HG03457 (cell line): ENCODE results near the gene DTNB.

Experiments
- ATAC-seq: cut with Tn5 transposase; IDR thresholded peaks from one replicate; pipeline ENCODE4 v1.9.1; 2021; ENCODE audit warnings: moderate number of reproducible peaks; ENCODE audit not compliant: unreplicated experiment

The DTNB gene

DNA sequence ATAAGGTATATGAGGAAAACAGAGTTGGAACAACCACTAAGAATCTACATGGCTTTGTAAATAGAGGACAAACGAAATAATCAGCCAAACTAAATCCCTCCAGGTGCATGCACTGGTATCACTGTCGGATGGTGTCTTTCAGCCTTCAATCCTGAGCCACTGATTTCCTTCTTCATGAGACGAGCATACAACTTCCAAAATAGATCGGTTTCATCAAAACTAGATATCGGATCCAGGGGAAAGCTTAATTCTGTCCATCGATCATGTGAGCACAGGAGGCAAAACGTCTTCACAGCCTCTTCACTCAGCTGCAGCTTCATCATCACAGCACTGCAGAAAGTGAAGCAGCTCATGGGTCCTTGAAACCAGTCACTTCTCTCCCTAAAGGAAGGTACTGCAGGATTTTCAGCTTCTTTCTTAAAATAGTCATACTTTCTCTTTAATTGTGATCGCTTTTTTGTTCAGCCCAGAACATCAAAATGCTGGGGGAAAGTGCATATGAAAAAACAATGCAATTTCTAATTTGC lies 80.5 kb downstream of the DTNB start:
- ATAC-seq, result no peak

DNA sequence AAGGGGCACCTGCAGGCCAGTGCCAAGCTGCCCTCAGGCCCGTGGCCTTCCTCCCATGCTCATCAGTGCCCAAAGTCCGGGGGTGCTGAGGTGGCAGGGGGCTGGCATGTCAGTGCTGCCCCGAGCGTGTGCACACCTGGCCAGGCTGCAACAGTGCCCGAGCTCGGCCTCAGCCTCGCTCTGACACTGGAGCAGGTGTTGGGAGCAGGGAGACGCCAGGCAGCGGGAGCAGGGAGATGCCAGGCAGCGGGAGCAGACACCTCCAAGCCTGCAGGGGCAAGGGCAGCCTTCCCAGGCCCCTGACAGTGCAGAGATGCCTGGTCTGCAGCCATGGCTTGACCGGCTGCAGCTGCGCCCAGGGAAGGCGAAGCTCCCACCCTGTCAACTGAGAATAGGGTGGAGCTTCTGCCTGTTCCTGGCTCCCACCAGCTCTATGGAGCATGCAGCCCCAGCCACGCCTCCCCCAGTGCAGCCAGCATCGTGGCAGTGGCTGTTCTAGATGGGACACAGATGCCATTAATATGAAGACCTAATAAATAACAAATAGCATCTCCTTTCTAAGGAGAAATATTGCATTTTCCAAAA lies 82.4 kb downstream of the DTNB start:
- ATAC-seq, result no peak

DNA sequence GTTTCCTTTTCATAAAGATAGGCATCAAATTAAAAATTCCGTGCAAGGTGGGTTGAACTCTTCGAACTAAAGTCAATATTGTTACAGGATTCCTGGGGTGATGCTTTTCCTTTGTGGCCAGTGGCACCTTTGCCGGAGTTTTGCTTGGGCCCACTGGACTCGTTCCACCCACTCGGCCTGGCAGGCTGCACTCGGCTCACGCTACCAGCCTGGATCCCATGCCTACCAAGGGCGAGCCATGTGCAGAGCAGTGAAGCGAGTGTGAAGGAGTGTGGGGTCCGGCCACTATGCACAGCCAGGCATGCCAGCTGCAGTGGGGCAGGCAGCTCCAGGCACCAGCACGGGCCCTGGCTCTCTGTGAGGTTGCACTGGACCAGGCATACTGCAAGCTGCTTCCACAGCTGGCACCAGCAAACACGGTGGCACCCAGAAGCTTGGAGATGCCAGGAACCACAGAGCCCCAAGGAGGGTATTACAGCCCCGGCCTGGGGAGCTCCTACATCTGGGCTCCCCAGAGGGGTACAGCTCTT lies 83.6 kb downstream of the DTNB start:
- ATAC-seq, result no peak

DNA sequence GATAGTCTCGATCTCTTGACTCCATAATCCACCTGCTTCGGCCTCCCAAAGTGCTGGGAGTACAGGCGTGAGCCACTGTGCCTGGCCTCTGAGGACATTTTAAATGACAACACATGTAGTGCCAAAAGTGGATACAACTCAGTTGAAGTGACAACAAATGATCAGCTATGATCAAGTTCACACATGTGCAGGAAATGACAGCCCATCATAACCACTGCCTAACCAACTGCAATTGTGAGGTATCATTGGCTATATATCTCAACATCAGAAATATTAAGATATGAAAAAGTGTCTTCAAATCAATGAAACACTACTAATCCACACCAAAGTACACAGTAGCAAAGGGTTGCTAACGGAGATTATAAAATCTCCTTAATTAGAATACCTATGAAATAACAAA lies 84.8 kb downstream of the DTNB start:
- ATAC-seq, result no peak

DNA sequence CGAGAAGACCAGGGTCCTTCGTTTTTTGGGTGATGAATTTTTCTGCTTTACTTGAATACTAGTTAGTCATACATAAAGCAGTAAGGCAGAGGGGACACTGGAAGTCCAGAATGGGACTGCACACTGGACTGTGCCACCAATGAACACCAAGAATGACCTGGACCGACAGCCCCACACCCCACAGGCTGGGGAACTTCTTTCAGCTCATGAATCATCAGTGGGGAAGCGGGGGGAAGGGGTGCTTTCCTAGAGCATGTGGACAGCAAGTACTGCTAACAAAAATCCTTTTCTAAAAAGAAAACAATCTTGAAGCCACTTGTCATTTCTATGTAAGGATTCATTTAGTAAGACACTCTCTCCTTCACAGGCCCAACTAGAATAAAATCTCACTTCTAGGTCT lies 86.0 kb downstream of the DTNB start:
- ATAC-seq, result no peak

DNA sequence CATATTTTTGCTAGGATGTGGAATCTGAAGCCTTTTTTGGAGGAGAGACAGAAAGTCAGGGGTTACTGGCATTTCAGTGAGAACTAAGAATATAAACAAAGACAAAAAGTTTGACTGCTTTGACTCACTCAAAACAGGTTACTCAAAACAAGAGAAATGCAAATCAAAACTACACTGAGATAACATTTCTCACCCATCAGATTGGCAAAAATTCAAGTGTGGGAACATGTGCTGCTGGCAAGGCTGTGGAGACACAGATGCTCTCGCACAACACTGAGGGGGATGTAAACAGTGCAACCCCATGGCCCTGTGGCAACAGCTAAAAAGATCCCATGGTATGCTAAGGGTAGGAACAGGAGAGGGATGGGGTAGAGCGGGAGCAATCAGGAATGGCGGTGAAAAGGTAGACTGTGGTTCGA lies 86.6 kb downstream of the DTNB start:
- peak; percentile 49 for ATAC-seq

DNA sequence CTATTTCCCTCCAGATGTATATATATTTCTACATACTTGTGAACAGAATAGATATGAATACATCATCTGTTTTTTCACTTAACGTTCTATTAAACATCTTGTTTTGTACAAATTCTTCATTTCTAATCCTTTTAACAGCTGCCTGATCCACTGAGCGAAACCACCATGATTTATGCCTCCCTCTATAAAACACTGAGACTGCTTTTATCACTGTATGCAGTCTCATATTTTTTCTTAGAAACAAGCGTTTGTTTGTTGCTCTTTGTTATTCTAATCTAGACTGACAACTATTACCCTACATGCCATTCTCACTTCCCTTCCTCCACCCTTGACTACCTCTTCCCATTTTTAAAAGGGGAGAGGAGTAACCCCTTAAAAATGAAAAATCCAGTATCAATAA lies 88.2 kb downstream of the DTNB start:
- no peak for ATAC-seq

DNA sequence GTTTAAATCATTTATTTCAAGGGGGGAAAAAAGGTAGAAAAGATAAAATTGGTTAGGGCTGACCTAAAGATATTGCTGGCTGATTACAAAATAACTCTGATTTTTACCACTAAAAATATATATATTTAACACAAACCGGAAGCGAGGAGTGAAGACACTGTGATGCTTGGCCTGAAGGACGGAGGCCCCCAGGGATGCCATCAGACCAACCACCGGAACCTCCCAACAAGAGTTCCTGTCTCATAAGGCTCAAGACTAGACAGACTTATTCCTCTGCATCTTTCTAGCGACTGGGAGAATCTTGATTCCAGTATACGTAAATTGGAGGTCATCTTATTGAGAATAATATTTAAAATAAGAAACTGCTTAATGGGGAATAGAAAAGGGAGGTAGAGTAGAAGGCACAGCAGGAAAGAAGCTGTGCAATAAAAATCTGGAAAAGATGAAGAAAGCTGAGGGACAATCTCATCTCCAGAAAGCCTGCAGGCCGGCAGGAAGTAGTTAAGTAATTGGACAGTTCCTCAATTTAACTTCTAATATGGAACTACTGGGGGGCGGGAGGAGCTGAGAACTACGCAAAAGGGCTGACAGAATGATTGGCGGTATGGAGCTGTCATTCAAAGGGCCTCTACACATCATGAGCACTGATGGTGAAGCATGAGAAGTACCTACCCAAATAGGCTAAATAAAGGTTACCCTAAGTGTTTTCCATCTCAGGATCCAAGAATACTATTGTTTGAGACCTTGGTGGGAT lies 91.1 kb downstream of the DTNB start:
- ATAC-seq, result no peak

DNA sequence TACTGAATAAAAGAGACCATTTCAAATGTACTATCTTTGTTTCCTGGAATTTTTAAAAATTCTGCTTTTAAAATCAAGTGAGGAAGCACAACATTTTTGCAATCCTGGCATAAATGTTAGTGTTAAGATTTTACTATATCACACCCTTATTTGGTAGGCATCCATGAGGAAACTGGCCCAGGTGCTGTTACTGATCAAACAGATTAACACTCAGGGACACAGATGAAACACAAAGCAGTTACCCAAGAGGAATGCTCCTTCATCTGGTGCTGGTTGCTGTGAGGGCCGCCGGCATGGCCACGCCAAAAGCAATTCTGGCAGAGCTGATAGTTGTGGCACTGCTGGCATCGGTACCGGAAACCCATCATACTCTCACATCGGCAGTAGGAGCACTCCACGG lies 96.8 kb downstream of the DTNB start:
- no peak for ATAC-seq

DNA sequence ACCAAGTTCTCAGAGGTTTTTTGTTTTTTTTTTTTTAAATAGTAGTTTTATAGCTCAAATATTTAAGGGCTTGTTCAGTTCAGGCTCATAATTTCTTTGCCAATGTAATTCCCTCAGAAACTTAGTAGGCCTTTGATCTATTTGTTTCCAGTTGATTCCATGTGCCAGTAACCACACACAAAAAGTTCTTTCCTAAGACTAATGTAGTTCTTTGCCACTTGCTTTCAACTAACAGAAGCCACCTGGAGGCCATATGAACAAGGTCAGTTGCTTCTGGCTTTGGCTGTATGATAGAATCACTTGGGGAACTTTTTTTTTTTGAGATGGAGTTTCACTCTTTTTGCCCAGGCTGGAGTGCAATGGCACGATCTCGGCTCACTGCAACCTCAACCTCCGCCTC lies 100.7 kb downstream of the DTNB start:
- no peak for ATAC-seq

DNA sequence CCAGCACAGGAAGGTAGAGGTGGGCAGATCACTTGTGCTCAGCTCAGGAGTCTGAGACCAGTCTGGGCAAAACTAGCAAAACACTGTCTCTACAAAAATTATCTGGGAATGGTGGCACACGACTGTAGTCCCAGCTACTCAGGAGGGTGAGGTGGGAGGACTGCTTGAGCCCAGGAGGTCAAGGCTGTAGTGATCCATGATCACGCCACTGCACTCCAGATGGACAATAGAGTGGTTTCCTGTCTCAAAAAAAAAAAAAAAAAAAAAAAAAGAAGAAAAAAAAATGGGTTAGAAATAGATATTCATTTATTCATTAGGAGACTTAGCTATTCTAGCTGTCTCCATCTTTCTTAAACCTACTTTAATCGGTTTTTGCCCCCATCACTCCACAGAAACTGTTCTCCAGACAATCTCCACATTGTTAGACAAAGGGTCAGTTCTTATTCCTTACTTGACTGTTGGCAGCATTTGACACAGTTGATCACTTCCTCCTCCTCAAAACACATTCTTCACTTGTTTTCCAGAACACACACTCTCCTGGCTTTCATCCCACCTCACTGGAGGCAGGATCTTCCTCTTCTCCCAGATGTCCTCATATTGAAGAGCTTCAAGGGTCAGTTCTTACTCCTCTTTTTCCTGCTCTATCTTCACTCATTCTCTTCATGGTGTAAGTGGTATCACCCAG lies 103.1 kb downstream of the DTNB start:
- ATAC-seq, result no peak

DNA sequence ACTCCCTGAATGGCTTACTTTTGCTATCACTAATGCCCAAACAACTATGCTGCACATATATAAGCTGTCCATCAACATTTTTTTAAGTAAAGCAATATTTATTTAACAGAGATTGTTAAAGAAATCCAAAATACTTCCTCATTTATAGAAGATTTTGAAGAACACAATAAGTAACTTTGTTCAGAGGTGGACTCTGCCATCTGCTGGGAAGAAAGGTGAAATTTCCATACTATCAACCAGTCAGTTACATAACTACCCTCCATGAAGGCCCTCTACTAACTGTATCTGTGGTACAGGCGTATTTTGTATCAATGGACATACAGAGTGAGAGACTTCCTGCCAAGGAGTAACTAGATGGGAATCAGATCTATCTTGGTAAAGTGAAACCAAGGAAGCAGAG lies 106.0 kb downstream of the DTNB start:
- ATAC-seq, result no peak

DNA sequence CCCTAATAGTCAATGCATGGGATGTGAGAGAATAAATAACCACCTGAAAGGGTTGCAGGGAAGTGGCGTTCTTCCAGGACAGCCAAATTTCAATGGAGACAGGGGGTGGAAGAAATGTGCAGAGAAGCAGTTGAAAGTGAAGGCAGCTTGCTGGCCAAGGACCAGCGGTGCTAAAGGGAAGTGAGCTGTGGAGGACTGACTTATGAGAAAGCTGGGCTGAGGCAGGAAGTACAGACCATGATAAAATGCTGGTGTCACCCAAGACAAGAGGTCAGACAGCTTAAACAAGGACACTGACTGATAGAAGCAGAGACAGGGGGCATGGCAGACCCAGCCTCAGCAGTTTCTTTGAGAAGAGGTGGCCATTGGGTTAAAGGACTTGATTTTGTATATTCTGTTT lies 106.7 kb downstream of the DTNB start:
- peak; percentile 50 for ATAC-seq

DNA sequence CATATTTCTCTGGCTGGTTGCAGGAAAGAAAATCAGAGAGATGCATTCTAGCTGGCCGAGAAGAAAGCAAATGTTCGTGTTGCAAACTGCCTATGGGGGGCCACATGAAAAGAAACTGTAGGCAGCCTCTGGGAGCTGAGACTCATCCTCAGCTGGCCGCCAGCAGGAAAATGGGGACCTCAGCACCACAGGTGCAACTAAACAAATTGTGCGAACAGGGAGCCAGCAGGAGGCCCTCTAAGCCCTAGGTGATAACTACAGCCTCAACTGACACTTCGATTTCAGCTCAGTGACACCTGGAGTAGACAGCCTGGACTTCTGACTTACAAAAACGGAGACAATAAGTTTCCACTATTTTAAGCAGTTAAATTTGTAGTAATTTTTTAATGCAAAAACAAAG lies 107.3 kb downstream of the DTNB start:
- ATAC-seq, result no peak

DNA sequence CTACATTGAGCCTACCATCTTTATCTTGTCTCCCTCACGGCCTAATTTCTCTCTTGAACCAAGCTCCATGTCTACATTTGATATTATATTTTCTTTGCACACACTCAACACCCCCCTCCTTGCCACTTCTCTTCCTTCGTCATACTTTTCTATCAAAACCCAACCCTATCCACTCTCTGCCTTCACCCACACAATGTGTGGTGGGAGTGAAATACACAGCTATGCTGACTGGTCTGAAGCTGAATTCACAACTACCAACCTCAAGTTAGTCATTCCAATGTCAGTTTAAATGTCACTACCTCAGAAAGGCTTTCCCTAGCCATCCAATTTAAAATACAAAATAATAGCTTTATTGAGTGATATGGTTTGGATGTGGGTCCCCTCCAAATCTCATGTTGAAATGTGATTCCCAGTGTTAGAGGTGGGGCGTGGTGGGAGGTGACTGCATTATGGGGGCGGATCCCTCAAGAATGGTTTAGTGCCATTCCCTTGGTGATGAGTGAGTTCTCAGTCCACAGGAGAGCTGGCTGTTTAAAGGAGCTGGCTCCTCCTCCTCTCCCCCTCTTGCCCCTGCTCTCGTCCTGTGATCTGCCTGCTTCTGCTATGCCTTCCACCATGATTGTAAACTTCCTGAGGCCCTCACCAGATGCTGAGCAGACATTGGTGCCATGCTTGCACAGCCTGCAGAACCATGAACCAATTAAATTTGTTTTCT lies 112.1 kb downstream of the DTNB start:
- no peak for ATAC-seq

DNA sequence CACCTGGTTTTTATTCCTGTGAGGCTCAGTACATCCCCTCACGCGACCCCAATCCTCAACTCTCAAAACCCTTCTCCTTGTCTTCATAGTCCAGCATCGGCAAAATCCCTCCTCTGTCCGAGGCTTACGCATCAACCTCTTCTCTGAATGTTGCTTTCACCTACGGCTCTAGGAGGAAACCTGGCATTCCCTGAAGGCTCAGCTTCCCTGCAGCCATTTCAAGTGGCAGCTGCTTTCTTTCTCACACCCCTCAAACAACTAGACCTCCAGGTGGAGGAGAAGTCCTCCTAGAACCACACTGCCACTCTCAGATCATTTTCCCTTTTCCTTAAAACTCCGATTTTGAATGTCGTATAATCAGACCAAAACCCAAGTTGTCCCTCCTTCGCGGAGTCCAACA lies 114.2 kb downstream of the DTNB start:
- no peak for ATAC-seq

DNA sequence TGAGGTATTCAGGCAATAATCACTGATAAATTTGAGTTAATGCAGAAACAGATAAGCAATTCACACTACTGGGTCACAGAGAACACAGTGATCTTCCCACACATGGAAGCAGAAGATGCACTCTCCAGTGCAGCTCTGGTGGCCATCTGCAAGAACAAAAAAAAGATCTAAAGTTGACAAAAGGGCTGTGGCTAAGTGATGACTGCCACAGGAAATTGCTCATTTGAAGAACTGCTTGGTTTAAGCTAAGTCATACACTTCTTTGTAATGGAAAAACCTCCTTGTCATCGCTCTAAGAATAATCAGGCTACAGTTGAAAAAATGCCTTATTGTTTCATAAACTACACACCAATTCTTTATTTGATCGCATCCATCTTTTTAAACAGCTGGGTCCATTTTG lies 115.1 kb downstream of the DTNB start:
- no peak for ATAC-seq

DNA sequence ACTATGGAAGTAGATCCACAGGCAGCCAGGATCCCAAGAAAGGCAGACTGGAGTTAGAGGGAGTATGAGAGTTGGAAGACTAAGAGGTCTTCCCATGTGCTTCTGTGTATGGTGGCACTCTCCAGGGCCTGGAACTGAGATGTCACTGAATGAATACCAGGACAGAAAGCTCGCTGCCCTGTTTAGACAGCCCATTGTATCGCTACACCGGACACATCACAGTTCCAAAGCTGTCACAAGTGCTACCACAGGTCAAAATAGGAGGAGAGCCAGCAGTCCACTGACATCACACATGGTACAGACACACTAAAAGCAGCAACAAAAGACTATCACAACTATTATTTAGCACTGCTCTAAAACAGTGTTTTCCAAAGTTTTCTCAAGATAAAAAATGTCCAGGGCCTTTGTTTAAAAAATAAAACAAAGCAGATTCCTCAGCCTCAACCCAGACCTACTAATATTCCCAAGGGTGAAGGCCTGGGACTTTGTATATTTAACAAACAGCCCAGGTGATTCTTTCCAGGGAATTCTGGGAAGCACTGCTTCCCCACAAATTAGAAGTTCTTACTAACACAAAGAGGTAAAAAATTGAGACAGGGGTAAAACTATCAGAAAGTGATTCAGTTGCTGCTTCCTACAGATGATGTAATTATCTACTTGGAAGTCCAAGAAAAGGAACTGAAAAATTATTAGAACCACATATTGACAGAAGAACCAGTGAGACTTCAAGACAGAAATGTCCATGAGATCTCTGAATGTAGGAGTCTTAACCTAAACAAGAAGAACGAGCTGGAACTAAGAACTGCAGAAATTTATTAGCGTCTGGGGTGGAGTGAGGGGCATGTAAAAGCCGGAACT lies 116.0 kb downstream of the DTNB start:
- no peak for ATAC-seq

DNA sequence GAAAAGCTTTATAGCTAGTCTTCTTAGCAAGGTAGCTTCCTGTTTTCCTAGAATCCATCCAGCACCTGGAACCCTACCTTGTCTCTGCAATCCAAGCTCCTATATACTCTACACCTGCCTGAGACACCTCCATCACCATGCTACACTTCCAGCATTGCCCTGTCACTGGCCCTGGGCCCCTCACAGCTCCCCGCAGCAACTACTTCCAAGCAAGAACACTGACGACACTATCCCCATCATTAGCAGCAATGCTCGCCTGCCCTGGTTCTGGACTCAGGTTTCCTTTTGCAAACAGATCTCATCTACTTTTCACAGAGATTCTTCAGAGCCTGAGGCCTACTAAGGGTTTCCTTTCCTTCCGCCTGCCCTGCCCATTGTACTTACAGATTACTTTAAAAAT lies 121.1 kb downstream of the DTNB start:
- no peak for ATAC-seq

DNA sequence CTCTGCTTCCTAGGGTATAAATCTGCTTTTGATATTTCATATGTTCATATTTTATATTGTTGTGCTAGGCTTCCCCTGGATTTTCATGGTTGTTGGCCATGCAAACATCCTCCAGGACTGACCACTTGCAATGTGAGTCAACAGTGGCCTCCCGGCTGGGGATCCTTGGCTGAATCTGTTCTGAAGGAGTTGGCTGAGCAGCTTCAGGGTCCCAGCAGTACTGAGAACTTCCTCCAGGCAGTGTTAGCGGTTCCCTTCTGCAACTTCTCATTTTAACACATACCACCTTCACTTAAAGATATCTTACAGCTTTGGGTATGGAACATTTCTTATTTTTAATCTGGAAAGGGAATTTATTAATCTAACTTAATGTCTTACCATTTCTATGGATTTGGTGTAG lies 122.1 kb downstream of the DTNB start:
- ATAC-seq, result no peak
